ENCODE results near the gene CYP46A1.

CYP46A1 gene

GRCh38 chr14:99763527-99764221 lies 79.6 kb downstream of the CYP46A1 start:
- Histone ChIP-seq H3K27ac (ENCODE audit: extremely low read depth, low read depth, low read length) (no peak overlapping the region), H3K36me3 (ENCODE audit: control insufficient read depth in 2 of 2, insufficient read depth in 1 of 2, low read length in 2 of 2) (no peaks in the 10 kb centered on the region), H3K4me1 (ENCODE audit: control insufficient read depth, insufficient read depth, low read length) (no peaks in the 10 kb centered on the region; the same call in 1 of the 2 replicates), H3K4me3 (ENCODE audit: low read depth, low read length) (no peak overlapping the region), H3K9me3 (ENCODE audit: control insufficient read depth, insufficient read depth, low read depth, low read length) (no peaks in the 10 kb centered on the region)
- CTCF ChIA-PET = no interaction called here
- peak; percentile 38; the same call in 1 of the 2 replicates for TF ChIP-seq ZNF768 (tag by site-specific recombination; IDR thresholded peaks at IDR 0.05)
- TF ChIP-seq ZNF488 (tag by site-specific recombination; IDR thresholded peaks at IDR 0.05) = no peak
- POLR2A ChIA-PET = no interaction called here

GRCh38 chr14:99764222-99764706 lies 80.2 kb downstream of the CYP46A1 start:
- POLR2A ChIA-PET = no interaction called here
- CTCF ChIA-PET = no interaction called here

GRCh38 chr14:99768381-99768780 lies 84.3 kb downstream of the CYP46A1 start:
- ChIA-PET POLR2A (no interaction called here), CTCF (interaction anchor here (0.7 to 1.1 kb wide), 2 partner anchors 9 to 418 kb away, joined by 3 to 5 read pairs; no protein-coding TSS in a partner anchor)
- Histone ChIP-seq H3K36me3 (ENCODE audit: control insufficient read depth in 2 of 2, insufficient read depth in 1 of 2, low read length in 2 of 2) (no peaks in the 10 kb centered on the region), H3K4me1 (ENCODE audit: control insufficient read depth, insufficient read depth, low read length) (peaks cover 7% of the 10 kb centered on the region; the same call in 1 of the 2 replicates), H3K27ac (ENCODE audit: extremely low read depth, low read depth, low read length) (no peak overlapping the region), H3K9me3 (ENCODE audit: control insufficient read depth, insufficient read depth, low read depth, low read length) (no peaks in the 10 kb centered on the region), H3K4me3 (ENCODE audit: low read depth, low read length) (no peak overlapping the region)
- TF ChIP-seq ZNF530 (tag by site-specific recombination; IDR thresholded peaks at IDR 0.05; ENCODE audit: low read depth) (no peak), ZFP37 (tag by site-specific recombination; IDR thresholded peaks at IDR 0.05) (no peak)

More at GRCh38 chr14:99764222-99764706, 80.2 kb downstream of the CYP46A1 start:
- peak; percentile 2; the same call in 1 of the 2 replicates for TF ChIP-seq ZNF768 (tag by site-specific recombination; IDR thresholded peaks at IDR 0.05)
- no peak for TF ChIP-seq ZBTB26 (tag by site-specific recombination; optimal IDR thresholded peaks at IDR 0.05)
- no peak overlapping the region for H3K27ac ChIP-seq (ENCODE audit: extremely low read depth, low read depth, low read length)
- no peaks in the 10 kb centered on the region for H3K36me3 ChIP-seq (ENCODE audit: control insufficient read depth in 2 of 2, insufficient read depth in 1 of 2, low read length in 2 of 2)
- no peak overlapping the region for H3K4me3 ChIP-seq (ENCODE audit: low read depth, low read length)
- no peaks in the 10 kb centered on the region for H3K9me3 ChIP-seq (ENCODE audit: control insufficient read depth, insufficient read depth, low read depth, low read length)
- H3K4me1 ChIP-seq (ENCODE audit: control insufficient read depth, insufficient read depth, low read length) = no peaks in the 10 kb centered on the region; the same call in 1 of the 2 replicates

- Histone ChIP-seq H3K4me1 (ENCODE audit: control insufficient read depth, insufficient read depth, low read length) (peaks cover 7% of the 10 kb centered on the region; the same call in 1 of the 2 replicates), H3K4me3 (ENCODE audit: low read depth, low read length) (no peak overlapping the region), H3K36me3 (ENCODE audit: control insufficient read depth in 2 of 2, insufficient read depth in 1 of 2, low read length in 2 of 2) (no peaks in the 10 kb centered on the region), H3K27ac (ENCODE audit: extremely low read depth, low read depth, low read length) (no peak overlapping the region), H3K9me3 (ENCODE audit: control insufficient read depth, insufficient read depth, low read depth, low read length) (no peaks in the 10 kb centered on the region)
- CTCF ChIA-PET = interaction anchor here (1.1 kb wide), 1 partner anchor 8 kb away, joined by 5 read pairs; no protein-coding TSS in a partner anchor
- POLR2A ChIA-PET = no interaction called here
- TF ChIP-seq ZNF202 (tag by site-specific recombination; IDR thresholded peaks at IDR 0.05; ENCODE audit: borderline replicate concordance) (no peak), ZNF548 (tag by site-specific recombination; IDR thresholded peaks at IDR 0.05) (no peak), ZNF404 (tag by site-specific recombination; IDR thresholded peaks at IDR 0.05) (no peak), ZNF335 (tag by site-specific recombination; conservative IDR thresholded peaks at IDR 0.05) (no peak), ZFP69B (tag by site-specific recombination; IDR thresholded peaks at IDR 0.05) (no peak), ZNF707 (tag by site-specific recombination; IDR thresholded peaks at IDR 0.05) (no peak), ZIC2 (tag by site-specific recombination; IDR thresholded peaks at IDR 0.05) (no peak)
Observed at GRCh38 chr14:99769123-99769522, 85.0 kb downstream of the CYP46A1 start.
